NCI-H524 treated with DMSO at 0.1 percent for 48 hours (cell line): ENCODE results near the gene GABARAPL1.
"Not testable (repeated sequence)": the region's sequence is repeated elsewhere in the genome, so short reads cannot be mapped to it uniquely, and the experiment has no call there.

Source experiments
- DNase-seq: peaks from one replicate; lab custom pipeline; 2025; lab: John Stamatoyannopoulos, UW

Gene GABARAPL1

GRCh38 chr12:10197879-10198278, 14.8 kb upstream of the GABARAPL1 start:
- no peak for DNase-seq

GRCh38 chr12:10204495-10204894, 8.2 kb upstream of the GABARAPL1 start:
- not testable (repeated sequence) for DNase-seq

GRCh38 chr12:10205220-10205807, 7.4 kb upstream of the GABARAPL1 start:
- no peak for DNase-seq

GRCh38 chr12:10207136-10207535, 5.5 kb upstream of the GABARAPL1 start:
- no peak for DNase-seq

GRCh38 chr12:10210225-10210624, 2.5 kb upstream of the GABARAPL1 start:
- DNase-seq, result no peak

- DNase-seq, result no peak
These were observed 1.4 kb upstream of the GABARAPL1 start for GRCh38 chr12:10211101-10211939.

- no peak for DNase-seq
These were observed 538 bp upstream of the GABARAPL1 start for GRCh38 chr12:10211940-10212738.

- no peak for DNase-seq
These were observed 775 bp downstream of the GABARAPL1 start for GRCh38 chr12:10213168-10214135.

- DNase-seq, result no peak
These were observed 1.6 kb downstream of the GABARAPL1 start for GRCh38 chr12:10214136-10214894.

GRCh38 chr12:10214895-10215267, 2.2 kb downstream of the GABARAPL1 start:
- no peak for DNase-seq

GRCh38 chr12:10215436-10215835, 2.8 kb downstream of the GABARAPL1 start:
- no peak for DNase-seq

- not testable (repeated sequence) for DNase-seq
These were observed 3.3 kb downstream of the GABARAPL1 start for GRCh38 chr12:10215946-10216345.

GRCh38 chr12:10218021-10218420, 5.3 kb downstream of the GABARAPL1 start:
- DNase-seq, result no peak

GRCh38 chr12:10220398-10221077, 7.9 kb downstream of the GABARAPL1 start:
- DNase-seq, result no peak

GRCh38 chr12:10221846-10222245, 9.2 kb downstream of the GABARAPL1 start:
- DNase-seq, result no peak

- DNase-seq, result no peak
These were observed 10.5 kb downstream of the GABARAPL1 start for GRCh38 chr12:10223208-10223607.

GRCh38 chr12:10225426-10225825, 12.7 kb downstream of the GABARAPL1 start:
- not testable (repeated sequence) for DNase-seq

- DNase-seq, result no peak
These were observed 13.4 kb downstream of the GABARAPL1 start for GRCh38 chr12:10226086-10226485.

GRCh38 chr12:10226731-10227130, 14.1 kb downstream of the GABARAPL1 start:
- no peak for DNase-seq

- no peak for DNase-seq
These were observed 15.0 kb downstream of the GABARAPL1 start for GRCh38 chr12:10227648-10228047.
